Aorta (tissue), 5 donors: ENCODE data around the gene KRT1. TPM values are rescaled to one million over a fixed set of nuclear protein-coding genes. Genes with fewer than 3 reads are reported as not detected.

ENCODE experiments used
- ATAC-seq: fragments of 200-7000 bp; cut with Tn5 transposase; one replicate; pipeline ENCODE4 v1.9.1; 2022; ENCODE audit warnings: moderate library complexity; ENCODE audit not compliant: low FRiP score
- DNase-seq, 2 donors: peaks; one replicate each; pipeline ENCODE4 v3.0.0-alpha.2; 2020
- H3K27ac ChIP-seq, 2 donors: one replicate each; pipeline ENCODE4 v1.5.1; 2013; ENCODE audit warnings: low read length in 2 of 2, mild to moderate bottlenecking in 2 of 2, moderate library complexity in 2 of 2, control low read depth in 1 of 2, inconsistent platforms in 1 of 2, low read depth in 1 of 2
- H3K27me3 ChIP-seq, 2 donors: one replicate each; pipeline ENCODE4 v1.6.1; 2013; ENCODE audit warnings: control low read depth in 1 of 2, low read length in 1 of 2, mild to moderate bottlenecking in 1 of 2, moderate library complexity in 1 of 2; ENCODE audit not compliant: insufficient read depth in 2 of 2, control insufficient read depth in 1 of 2
- H3K36me3 ChIP-seq, 2 donors: one replicate each; pipeline ENCODE4 v1.6.1; 2013; ENCODE audit warnings: control low read depth in 1 of 2, low read length in 1 of 2, mild to moderate bottlenecking in 1 of 2; ENCODE audit not compliant: insufficient read depth in 2 of 2, control insufficient read depth in 1 of 2
- H3K4me1 ChIP-seq, 2 donors: one replicate each; pipeline ENCODE4 v1.6.1; 2013; ENCODE audit warnings: low read length in 2 of 2, control low read depth in 1 of 2, mild to moderate bottlenecking in 1 of 2, moderate library complexity in 1 of 2; ENCODE audit not compliant: insufficient read depth in 2 of 2, control insufficient read depth in 1 of 2
- H3K4me3 ChIP-seq, 2 donors: one replicate each; pipeline ENCODE4 v1.5.1; 2013; ENCODE audit warnings: low read length in 2 of 2, control low read depth in 1 of 2, mild to moderate bottlenecking in 1 of 2
- H3K9me3 ChIP-seq: one replicate; pipeline ENCODE4 v1.6.1; 2013; ENCODE audit warnings: mild to moderate bottlenecking, low read length; ENCODE audit not compliant: control insufficient read depth
- WGBS, 2 donors: extraction: QIAGEN DNeasy Blood & Tissue Kit; methylation state at CpG; one replicate each; pipeline ENCODE4 v1.1.7; 2013; 5-methylcytosine and 5-hydroxymethylcytosine counted together
- intact Hi-C, 2 donors: fragments of 100-400 bp; cut with DNase I; formaldehyde crosslinking; loops; one replicate each; pipeline versions ENCODE4 v1.14.2 to v1.15.0; 2022
- polyA plus RNA-seq, 2 donors: library from polyadenylated mRNA; stranded (reverse); fragments of 200-250 nt; gene quantifications; one replicate each; pipeline ENCODE4 v1.2.3, GENCODE V29; 2013
- total RNA-seq, 2 donors: library from RNA; stranded (reverse); fragmentation: NEBNext Ultra II Directional; extraction: Animal tissue kit (Norgen Biotek cat#: 25700); gene quantifications; one replicate each; pipeline ENCODE4 v1.2.1, GENCODE V29; 2021
- donor health status: healthy with polysubstance abuse.
- donor health status: Bipolar disorder and iron deficiency.
- donor health status: DM: no; HTN: no; CAD: no.
- donor health status: DM: no; HTN: no; CAD: no.
- donor health status: DM: yes; HTN: yes; CAD: no.

The KRT1 gene
- total and polyA plus RNA-seq, 4 donors, result 0.51 TPM; not detected in 3

- no peak for ATAC-seq
- H3K9me3 ChIP-seq, result peaks cover 2% of the 10 kb centered on the region
- intact Hi-C loops, result no loop called here
- H3K4me1 ChIP-seq, result no peaks in the 10 kb centered on the region
- H3K27me3 ChIP-seq, result no peaks in the 10 kb centered on the region
- H3K36me3 ChIP-seq, result no peaks in the 10 kb centered on the region
- 79 to 92% methylated on average over 6 of the region's 6 CpGs for whole genome bisulfite sequencing, 2 donors
- no peak overlapping the region for H3K27ac ChIP-seq
- no peak overlapping the region for H3K4me3 ChIP-seq
- DNase-seq, result no peak
Measured at GRCh38 chr12:52694151-52694550, 13.9 kb upstream of the KRT1 start.

- intact Hi-C loops, result no loop called here
Measured at GRCh38 chr12:52693261-52693660, 13.1 kb upstream of the KRT1 start.

GRCh38 chr12:52692254-52692653 lies 12.0 kb upstream of the KRT1 start:
- peaks cover 0 to 2% of the 10 kb centered on the region in 2 donors for H3K27me3 ChIP-seq
- 69 to 70% methylated on average over 8 of the region's 8 CpGs for WGBS, 2 donors

More at GRCh38 chr12:52693261-52693660, 13.1 kb upstream of the KRT1 start:
- WGBS, 2 donors, result 70 to 74% methylated on average over 5 of the region's 5 CpGs
- no peak overlapping the region for H3K27ac ChIP-seq
- DNase-seq (no peak), ATAC-seq (no peak)
- H3K4me3 ChIP-seq, result no peak overlapping the region
- peaks cover 3% of the 10 kb centered on the region for H3K9me3 ChIP-seq
- H3K27me3 ChIP-seq, result peaks cover 0 to 2% of the 10 kb centered on the region in 2 donors
- no peaks in the 10 kb centered on the region for H3K4me1 ChIP-seq
- no peaks in the 10 kb centered on the region for H3K36me3 ChIP-seq

GRCh38 chr12:52691841-52692150 lies 11.6 kb upstream of the KRT1 start:
- no peak overlapping the region for H3K4me3 ChIP-seq
- DNase-seq, result no peak
- peaks cover 0 to 2% of the 10 kb centered on the region in 2 donors for H3K27me3 ChIP-seq
- H3K27ac ChIP-seq, result no peak overlapping the region
- H3K9me3 ChIP-seq, result peaks cover 3% of the 10 kb centered on the region
- WGBS, 2 donors, result 42 to 43% methylated on average over 2 of the region's 2 CpGs
- no peaks in the 10 kb centered on the region for H3K36me3 ChIP-seq
- no peaks in the 10 kb centered on the region for H3K4me1 ChIP-seq
- intact Hi-C loops, result no loop called here
- no peak for ATAC-seq

More at GRCh38 chr12:52692254-52692653, 12.0 kb upstream of the KRT1 start:
- intact Hi-C loops, result no loop called here
- no peak overlapping the region for H3K27ac ChIP-seq
- H3K9me3 ChIP-seq, result peaks cover 3% of the 10 kb centered on the region
- no peak for ATAC-seq
- H3K4me3 ChIP-seq, result no peak overlapping the region
- H3K36me3 ChIP-seq, result no peaks in the 10 kb centered on the region
- no peak for DNase-seq
- H3K4me1 ChIP-seq, result no peaks in the 10 kb centered on the region

- intact Hi-C loops, result no loop called here
- ATAC-seq (no peak), DNase-seq (no peak)
- Histone ChIP-seq H3K4me1 (no peaks in the 10 kb centered on the region), H3K9me3 (peaks cover 3% of the 10 kb centered on the region), H3K27me3 (peaks cover 0 to 2% of the 10 kb centered on the region in 2 donors), H3K4me3 (no peak overlapping the region), H3K27ac (no peak overlapping the region), H3K36me3 (no peaks in the 10 kb centered on the region)
- WGBS, 2 donors, result 6 to 7% methylated on average over 44 to 45 of the region's 45 CpGs
Measured at GRCh38 chr12:52691076-52691840, 11.1 kb upstream of the KRT1 start.

- Histone ChIP-seq H3K4me1 (no peaks in the 10 kb centered on the region), H3K27me3 (peaks cover 0 to 2% of the 10 kb centered on the region in 2 donors), H3K9me3 (peaks cover 3% of the 10 kb centered on the region), H3K27ac (no peak overlapping the region), H3K4me3 (no peak overlapping the region), H3K36me3 (no peaks in the 10 kb centered on the region)
- DNase-seq (no peak), ATAC-seq (no peak)
- WGBS, 2 donors, result 62 to 65% methylated on average over 8 of the region's 8 CpGs
- intact Hi-C loops, result no loop called here
Measured at GRCh38 chr12:52690351-52691075, 10.3 kb upstream of the KRT1 start.

GRCh38 chr12:52689936-52690335 lies 9.7 kb upstream of the KRT1 start:
- WGBS, 2 donors, result 68 to 84% methylated on average over 1 of the region's 1 CpG
- DNase-seq, result no peak
- ATAC-seq, result no peak
- Histone ChIP-seq H3K27ac (no peak overlapping the region), H3K27me3 (peaks cover 0 to 2% of the 10 kb centered on the region in 2 donors), H3K36me3 (no peaks in the 10 kb centered on the region), H3K4me1 (no peaks in the 10 kb centered on the region), H3K4me3 (no peak overlapping the region), H3K9me3 (peaks cover 3% of the 10 kb centered on the region)
- intact Hi-C loops, result no loop called here

- Histone ChIP-seq H3K4me1 (no peaks in the 10 kb centered on the region), H3K36me3 (no peaks in the 10 kb centered on the region), H3K27ac (no peak overlapping the region), H3K27me3 (peaks cover 0 to 2% of the 10 kb centered on the region in 2 donors), H3K9me3 (peaks cover 1% of the 10 kb centered on the region), H3K4me3 (no peak overlapping the region)
- DNase-seq, result no peak
- ATAC-seq, result no peak
- intact Hi-C loops, result no loop called here
Measured at GRCh38 chr12:52689239-52689638, 9.0 kb upstream of the KRT1 start.

- ATAC-seq (no peak), DNase-seq (no peak)
- no peak overlapping the region for H3K4me3 ChIP-seq
- no peaks in the 10 kb centered on the region for H3K4me1 ChIP-seq
- 57 to 61% methylated on average over 2 of the region's 2 CpGs for WGBS, 2 donors
- no peaks in the 10 kb centered on the region for H3K36me3 ChIP-seq
- H3K27ac ChIP-seq, result no peak overlapping the region
- H3K27me3 ChIP-seq, result peaks cover 0 to 2% of the 10 kb centered on the region in 2 donors
- H3K9me3 ChIP-seq, result peaks cover 1% of the 10 kb centered on the region
- intact Hi-C loops, result no loop called here
Measured at GRCh38 chr12:52688481-52688880, 8.3 kb upstream of the KRT1 start.
